ENCODE results near the gene BMP8A. TPM values are rescaled to one million over a fixed set of nuclear protein-coding genes. Genes with fewer than 3 reads are reported as not detected.

Gene BMP8A
- total RNA-seq, 1 donor from 2014 or later, result 0.13 TPM

DNA sequence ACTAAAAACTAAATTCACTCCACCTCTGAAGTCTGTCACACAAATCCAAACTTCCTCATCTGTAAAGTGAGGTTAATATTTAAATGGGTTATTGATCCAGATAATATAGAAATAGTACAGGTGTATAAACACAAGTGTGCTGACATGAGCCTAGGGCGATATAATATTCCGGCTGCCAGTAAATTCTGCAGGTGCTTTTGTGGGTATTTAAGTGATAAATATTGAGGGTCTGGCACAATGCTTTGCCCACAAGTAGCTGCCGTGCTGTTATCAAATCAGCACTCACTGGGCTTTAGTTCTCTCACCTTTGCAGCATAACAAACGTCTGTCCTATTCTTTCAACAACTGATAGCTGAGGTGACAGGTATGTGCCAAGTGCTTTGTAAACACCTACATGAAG, 77.6 kb downstream of the BMP8A start:
- DNase-seq (ENCODE audit: low read depth in 2 of 2), result no peak

DNA sequence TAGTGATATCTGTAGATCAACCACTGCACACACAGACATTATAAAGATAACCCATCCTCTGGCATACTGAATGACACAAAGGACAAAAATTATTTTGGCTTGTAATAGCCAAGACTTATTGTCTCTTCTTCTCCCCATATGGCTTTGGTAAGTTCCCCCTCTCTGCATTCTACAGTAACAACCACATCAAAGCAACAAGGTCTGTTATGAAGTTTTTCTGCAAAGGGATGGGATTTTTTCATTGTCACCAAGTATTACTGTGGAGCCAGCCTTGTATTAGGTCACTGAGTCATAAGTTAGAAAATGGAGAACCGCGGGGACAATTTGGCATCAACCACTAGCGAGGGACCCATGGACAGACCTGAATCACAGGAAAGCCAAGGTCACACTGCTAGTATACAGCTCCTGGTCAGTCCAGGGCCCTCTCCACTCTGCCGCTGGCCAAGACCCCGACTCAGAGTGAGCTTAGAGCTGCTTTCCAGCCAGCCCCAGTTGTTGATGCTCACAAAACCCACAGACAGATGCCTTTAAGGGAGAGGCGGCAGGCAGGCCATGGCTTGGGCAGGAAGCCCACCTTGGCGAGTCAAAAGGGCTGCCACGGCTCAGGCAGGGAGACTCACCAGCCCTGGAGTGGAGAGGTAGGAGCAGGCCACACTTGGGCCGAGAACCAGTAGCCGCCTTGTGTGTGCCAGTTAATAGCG, 79.2 kb downstream of the BMP8A start:
- no peak for DNase-seq (ENCODE audit: low read depth in 2 of 2)

DNA sequence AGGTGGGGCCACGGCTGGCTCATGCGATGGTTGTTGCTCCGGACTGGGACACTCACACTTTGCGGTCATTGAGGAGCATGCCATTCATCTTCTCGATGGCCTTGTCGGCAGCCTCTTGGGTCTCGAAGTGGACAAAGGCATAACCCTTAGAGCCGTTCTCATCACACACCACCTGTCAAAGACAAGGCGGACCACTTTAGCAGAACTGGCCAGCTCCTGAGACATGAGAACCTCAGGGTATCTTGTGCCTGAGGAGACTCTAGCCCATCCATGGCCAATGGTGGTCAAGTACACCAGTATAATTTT, 79.7 kb downstream of the BMP8A start:
- no peak for DNase-seq (ENCODE audit: low read depth in 2 of 2)

DNA sequence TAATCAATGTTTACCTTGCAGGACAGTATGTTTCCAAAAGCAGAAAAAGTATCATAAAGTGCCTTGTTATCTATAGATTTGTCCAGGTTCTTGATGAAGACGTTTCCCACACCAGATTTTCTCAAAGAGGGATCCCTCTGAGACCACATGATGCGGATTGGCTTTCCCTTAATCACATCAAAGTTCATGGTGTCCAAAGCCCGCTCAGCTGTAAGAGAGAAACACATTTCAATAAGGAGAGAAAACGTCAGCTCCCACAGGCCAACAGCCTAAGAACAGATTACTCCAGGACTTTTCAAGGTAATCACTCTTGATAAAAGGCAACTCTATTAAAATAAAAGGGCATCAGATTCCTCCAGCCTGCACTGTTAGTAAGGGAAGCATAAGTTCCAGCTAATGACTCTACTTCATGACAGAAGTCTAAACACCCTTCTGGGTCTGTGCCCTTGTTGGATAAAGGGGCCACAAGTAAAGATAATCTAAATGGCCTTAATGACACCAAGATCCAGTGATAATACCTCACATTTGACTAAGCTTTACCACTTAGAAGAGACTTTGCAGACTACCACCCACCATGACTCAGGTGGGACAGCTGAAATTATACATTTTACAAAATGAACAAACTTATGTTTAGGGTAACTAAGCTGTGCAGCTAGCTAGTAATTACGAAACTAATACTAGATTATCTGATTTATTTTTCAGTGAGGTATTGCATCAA, 81.1 kb downstream of the BMP8A start:
- DNase-seq (ENCODE audit: low read depth in 2 of 2), result no peak

DNA sequence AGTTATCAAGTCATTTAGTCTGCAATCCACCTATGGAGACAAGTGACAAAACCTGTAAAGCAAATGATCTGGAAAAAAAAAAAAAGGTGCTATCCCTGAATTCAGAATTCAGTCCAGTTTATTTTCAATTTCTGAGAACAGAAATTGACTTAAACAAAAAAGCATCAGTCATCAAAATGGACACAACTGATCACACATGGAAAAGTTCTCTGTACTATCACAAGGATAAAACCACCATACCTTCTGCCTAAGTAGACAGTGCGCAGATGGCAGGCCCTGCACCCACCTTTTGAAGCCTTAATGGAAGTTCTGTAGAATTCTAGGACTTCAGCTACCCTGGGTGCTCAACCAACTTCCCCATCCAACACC, 81.6 kb downstream of the BMP8A start:
- DNase-seq (ENCODE audit: low read depth in 2 of 2), result no peak

DNA sequence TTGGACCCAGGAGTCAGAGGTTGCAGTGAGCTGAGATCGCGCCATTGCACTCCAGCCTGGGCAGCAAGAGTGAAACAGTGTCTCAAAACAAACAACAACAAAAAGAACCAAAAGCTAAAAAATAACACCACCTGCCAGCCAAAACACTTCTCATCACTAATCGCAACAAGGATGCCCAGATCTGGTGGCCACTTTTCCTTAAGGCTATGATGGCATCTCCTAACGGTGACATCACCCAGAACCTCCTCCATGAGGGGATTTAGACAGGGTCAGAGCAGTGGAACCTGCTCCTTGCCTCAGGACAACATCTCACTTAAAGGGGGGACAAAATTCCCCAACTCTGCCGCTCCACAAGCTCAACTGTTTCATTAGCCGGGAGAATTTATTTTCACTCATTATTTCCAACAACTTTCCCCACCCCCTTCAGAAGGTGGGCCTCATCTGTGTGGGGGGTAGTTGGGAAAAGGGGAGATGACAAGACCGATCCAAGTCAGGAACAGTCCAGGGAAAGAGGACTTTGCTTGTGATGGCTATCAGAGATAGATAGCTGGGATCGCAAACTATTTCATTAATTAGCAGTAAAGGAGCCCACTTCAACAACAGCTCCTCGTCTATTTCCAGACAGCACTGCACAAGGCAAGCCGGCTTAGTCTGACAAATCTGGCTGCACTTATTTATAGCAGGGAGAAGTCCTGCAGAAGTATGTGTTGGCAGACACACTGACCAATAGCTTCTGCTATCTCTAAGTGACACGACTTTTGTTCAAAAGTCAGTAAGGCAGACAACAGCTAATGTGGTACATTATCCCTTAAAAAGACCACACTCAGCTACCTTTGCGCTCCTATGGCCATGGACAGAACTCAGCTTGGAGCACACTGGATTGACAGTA, 82.5 kb downstream of the BMP8A start:
- peak in 1 of 2 donors; percentile 39 for DNase-seq (ENCODE audit: low read depth in 2 of 2)

DNA sequence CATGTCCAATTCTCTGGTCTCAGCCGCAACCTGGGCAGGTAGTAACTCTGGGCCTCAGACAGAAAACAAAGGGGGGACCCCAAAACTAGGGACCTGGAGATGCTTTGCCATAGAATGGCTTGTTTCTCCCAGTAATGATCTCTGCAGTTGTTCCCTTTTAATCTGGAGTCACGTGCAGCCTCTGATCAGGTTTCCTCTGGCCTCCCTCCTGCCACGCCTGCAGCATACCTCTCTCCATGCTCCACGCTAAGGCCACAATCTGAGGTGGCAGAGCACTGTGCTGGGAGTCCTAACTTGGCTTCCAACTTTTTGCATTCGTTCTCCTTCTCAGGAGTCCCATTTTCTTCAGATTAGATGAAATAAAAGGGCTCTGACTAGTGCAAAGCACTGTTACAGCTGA, 83.2 kb downstream of the BMP8A start:
- peak in 1 of 2 donors; percentile 28 for DNase-seq (ENCODE audit: low read depth in 2 of 2)

Other genes with a start within 250 kb of the BMP8A start
- gene PABPC4, start 85.2 kb downstream of the BMP8A start, total RNA-seq, result 138 and 172 TPM in 2 replicates
- 0.13 TPM in 1 of 2 replicates, not detected in the other for gene HEYL, start 148.0 kb downstream of the BMP8A start, total RNA-seq
- not detected in 2 replicates for gene NT5C1A, start 180.5 kb downstream of the BMP8A start, total RNA-seq
- not detected in 2 replicates for gene HPCAL4, start 199.8 kb downstream of the BMP8A start, total RNA-seq
- 37.7 and 44.0 TPM in 2 replicates for gene PPIE, start 247.2 kb downstream of the BMP8A start, total RNA-seq

Data from dermis microvascular lymphatic vessel endothelial cell (primary cell).